Smooth muscle cell of the brain vasculature (primary cell): ENCODE measurements around the gene ELANE.

Experiments used
- DNase-seq: peaks from one replicate; pipeline ENCODE4 v3.0.0-alpha.2; 2012; ENCODE audit warnings: low read depth, low spot score

Gene ELANE

DNA sequence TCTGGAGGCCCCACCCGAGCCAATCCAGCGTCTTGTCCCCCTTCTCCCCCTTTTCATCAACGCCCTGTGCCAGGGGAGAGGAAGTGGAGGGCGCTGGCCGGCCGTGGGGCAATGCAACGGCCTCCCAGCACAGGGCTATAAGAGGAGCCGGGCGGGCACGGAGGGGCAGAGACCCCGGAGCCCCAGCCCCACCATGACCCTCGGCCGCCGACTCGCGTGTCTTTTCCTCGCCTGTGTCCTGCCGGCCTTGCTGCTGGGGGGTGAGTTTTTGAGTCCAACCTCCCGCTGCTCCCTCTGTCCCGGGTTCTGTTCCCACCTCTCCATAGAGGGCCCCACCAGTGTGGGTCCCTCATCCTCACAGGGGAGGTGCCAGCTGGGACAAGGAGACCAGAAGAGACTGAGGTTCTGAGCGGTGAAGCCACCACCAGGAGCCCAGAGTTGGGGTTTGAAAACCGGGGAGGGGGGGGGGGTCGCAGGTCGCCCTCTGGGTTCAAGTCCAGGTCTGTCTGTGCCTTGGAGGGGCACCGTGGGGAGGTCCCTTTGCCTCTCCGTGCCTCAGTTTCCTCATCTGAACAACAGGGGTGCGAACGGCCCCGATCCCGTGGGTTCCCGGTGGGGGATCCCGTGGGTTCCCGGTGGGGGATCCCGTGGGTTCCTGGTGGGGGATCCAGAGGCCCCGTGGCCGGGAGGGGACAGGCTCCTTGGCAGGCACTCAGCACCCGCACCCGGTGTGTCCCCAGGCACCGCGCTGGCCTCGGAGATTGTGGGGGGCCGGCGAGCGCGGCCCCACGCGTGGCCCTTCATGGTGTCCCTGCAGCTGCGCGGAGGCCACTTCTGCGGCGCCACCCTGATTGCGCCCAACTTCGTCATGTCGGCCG, at the start of gene ELANE:
TSS of gene ELANE (plus strand) at position 168 of the 878 bp plus-strand sequence. CDS start at position 194, 26 bp downstream.
- DNase-seq: no peak

DNA sequence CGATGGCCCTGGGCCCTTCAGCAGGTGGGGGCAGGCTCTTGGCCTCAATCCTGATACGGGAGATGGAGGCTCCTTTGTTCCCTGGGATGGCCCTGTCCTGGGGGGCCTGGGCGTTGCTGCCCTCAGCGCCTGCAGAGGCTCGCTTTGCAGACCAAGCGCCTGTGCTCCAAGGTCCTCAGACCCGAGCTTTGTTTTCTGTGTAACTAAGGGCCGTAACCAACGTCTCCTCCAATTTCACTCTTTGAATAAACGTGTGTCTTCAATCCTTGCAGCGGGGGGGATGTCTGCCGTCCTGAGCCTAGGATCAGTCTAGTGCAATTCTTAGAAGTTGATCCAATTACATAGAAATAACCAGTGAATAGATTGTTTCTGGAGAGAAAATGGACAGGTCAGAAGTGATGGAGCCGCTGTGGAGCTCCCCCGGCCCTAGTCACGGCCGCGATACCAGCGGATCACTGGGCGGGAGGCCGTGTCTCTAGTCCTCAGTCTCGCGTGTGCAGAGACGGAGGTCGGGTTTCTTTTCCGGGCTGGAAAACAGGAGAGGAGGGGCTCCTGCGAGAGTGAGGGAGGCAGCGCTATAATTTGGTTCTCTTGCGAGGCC, 49.5 kb upstream of the ELANE start:
- DNase-seq: no peak

DNA sequence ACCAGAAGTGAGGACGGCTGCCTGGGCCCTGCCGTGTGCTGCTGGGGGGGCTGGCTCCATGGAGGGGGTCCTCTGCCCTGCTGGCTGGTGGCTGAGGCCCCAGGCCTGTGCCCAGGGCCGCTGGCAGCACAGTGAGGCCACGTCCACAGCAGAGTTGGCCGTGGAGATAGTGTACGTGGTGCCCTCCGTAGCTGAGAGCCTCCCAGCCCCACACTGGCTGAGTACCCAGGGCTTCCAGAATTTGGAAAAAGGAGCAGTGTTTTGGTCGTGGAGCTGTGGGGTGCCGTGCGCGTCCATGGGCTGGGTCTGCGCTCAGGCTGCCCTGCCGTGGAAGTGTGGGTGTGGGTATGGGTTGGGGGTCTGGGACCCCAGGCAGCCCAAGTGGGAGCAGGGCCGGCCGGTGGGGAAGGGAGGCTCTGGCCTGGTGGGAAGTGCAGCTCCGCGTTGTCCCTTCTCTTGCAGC, 49.0 kb upstream of the ELANE start:
- DNase-seq: no peak

DNA sequence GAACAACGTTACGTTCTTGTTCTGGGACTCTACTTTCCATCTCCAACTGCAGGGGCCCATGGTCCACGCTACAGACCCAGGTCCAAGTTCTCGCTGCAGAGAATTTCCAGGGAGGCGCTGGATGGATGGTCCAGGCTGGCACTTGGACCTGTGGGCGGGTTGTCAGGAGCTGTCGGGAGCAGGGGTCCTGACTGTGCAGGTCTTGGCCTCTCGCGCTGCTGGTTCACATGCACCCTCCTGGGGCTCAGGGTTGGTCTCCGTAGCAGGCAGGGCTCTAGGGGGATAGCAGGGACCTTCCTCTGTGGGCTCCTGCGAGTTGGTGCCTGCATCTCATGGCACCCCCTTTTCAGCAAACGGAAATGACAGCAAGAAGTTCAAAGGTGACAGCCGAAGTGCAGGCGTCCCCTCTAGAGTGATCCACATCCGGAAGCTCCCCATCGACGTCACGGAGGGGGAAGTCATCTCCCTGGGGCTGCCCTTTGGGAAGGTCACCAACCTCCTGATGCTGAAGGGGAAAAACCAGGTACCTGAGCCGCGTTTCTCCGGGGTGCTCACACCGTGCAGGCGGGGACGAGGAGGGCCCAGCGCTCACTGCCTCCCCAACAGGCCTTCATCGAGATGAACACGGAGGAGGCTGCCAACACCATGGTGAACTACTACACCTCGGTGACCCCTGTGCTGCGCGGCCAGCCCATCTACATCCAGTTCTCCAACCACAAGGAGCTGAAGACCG, 48.3 kb upstream of the ELANE start:
- DNase-seq: no peak

DNA sequence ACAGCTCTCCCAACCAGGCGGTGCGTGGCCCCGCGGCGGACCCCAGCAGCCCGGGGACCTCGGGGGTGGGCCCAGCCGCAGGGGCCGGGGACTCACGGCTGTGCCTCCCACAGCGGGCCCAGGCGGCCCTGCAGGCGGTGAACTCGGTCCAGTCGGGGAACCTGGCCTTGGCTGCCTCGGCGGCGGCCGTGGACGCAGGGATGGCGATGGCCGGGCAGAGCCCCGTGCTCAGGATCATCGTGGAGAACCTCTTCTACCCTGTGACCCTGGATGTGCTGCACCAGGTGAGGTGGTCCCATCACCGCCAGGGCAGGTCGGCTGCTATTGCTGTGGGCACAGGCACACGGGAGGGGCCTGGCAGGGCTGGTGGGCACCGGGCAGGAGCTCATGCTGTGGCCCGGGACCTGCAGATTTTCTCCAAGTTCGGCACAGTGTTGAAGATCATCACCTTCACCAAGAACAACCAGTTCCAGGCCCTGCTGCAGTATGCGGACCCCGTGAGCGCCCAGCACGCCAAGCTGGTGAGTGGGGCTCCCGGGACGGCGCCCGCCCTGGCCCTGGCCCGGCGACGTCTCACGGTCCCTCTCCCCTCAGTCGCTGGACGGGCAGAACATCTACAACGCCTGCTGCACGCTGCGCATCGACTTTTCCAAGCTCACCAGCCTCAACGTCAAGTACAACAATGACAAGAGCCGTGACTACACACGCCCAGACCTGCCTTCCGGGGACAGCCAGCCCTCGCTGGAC, 47.5 kb upstream of the ELANE start:
- DNase-seq: no peak

DNA sequence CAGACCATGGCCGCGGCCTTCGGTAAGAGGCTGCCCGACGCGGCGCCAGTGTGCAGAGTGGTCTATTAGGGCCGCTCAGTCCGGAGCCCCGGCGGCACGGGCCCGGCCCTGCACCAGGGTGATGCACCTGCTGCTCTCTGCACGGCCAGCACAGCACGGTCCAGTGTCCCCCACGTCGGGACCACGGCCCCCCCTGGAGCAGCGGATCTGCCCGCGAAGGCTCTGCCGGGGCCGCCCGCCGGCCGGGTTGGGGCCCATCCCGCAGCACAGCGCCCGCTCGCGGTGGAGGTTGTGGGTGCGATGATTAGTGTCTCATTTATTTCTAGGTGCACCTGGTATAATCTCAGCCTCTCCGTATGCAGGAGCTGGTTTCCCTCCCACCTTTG, 46.9 kb upstream of the ELANE start:
- DNase-seq: no peak

DNA sequence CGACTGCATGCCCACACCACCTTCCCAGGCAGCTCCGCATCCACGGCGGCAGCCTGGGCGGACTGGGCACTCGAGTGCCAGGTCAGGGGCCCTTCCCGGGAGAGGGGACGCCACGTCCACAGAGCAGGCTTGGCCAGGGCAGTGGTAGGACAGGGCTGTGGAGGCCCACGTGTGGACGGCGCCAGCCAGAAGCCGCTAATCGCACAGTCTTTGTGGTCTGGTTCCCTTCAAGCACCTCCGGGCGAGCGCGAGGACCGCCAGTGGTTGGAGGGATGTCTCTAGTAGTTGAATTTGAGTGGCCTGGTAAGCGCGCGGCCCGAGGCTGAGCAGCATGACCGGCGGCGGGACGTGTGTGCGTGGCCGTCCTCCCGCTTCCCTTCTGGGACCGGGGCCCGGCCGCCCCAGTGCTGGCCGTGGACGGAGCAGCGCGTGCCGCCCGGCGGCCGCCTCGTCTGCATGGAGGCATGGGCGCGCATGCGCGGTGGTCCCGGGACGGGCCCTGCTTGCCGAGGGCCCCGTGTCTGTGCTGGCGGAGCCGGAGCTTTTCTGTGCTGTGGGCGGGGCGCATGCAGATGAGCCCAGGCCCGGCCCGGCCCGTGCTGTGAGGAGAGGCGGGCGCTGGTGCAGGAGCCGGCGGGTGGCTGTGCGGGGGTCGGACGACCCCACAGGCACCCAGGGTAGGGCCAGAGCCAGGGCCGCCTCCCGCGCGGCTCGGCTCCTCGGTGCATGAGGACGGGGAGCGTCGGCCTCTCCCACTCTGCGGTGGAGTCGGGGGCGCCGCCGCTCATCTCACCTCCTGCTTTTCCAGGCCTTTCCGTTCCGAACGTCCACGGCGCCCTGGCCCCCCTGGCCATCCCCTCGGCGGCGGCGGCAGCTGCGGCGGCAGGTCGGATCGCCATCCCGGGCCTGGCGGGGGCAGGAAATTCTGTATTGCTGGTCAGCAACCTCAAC, 46.2 kb upstream of the ELANE start:
- no peak for DNase-seq

DNA sequence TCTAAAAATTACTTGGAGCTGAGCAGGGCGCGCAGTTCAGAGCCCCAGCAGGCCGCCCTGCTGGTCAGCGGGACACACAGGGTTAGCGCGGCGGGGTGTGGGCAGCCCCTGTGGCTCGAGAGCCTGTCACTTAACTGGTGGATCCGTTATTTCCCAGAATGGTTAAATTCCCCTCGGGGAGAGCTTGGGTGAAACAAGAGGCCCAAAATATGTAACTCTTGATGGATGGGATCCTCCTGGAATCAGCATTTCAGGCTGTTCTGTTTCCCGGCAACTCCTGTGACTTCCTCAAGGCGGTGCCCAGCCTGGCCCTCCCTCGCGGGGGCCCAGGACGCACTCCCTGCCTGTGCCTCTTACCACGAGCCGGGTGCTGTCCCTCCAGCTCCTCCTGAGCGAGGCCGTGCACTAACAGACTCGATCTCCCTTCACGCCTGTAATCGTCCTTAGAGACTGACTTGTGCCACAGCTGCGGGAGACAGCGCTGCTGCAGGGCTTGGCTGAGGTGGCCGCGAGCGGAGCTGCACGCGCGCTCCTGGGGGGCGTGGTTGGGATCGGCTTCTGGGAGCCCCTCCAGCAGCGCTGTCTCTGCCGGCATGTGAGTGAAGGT, 45.2 kb upstream of the ELANE start:
- no peak for DNase-seq

DNA sequence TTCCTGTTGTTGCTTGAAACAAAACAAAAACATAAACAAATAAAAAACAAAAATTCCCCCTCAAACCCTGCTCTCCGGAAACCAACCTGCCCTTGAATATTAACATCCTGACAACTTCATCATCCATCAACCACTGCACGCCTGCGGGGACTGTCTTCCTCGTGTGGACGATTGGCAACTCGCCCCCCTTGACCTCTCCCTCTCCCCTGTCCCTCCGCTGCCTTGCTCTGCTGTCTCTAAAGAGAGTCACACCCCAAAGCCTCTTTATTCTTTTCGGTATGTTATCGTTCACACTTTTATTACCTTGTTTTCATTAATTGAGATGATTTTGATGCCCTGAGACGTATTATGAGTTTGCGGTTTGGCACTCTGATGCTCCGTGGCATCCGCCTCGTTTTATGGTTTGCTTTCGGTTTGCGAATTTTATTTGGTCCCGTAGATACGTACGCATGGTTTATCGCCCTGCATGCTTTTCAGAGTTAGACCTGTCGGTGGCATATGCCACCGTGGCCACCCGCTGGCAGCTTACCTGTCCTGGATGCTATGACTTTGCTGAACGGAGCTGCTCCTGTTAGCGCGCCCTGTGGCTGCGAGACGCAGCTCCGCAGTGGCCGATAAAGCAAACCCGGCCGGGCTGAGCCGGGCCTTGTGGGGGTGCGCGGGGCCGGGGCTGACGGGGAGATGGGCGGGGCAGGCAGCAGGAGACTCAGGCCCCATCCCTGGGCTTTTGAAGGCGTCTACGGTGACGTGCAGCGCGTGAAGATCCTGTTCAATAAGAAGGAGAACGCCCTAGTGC, 44.3 kb upstream of the ELANE start:
- DNase-seq: no peak

DNA sequence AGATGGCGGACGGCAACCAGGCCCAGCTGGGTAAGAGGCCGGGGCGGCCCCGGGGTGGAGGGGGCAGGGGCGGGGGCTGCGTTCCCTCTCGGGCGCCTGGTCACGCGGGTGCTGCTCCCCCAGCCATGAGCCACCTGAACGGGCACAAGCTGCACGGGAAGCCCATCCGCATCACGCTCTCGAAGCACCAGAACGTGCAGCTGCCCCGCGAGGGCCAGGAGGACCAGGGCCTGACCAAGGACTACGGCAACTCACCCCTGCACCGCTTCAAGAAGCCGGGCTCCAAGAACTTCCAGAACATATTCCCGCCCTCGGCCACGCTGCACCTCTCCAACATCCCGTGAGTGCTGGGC, 43.7 kb upstream of the ELANE start:
- DNase-seq: no peak

DNA sequence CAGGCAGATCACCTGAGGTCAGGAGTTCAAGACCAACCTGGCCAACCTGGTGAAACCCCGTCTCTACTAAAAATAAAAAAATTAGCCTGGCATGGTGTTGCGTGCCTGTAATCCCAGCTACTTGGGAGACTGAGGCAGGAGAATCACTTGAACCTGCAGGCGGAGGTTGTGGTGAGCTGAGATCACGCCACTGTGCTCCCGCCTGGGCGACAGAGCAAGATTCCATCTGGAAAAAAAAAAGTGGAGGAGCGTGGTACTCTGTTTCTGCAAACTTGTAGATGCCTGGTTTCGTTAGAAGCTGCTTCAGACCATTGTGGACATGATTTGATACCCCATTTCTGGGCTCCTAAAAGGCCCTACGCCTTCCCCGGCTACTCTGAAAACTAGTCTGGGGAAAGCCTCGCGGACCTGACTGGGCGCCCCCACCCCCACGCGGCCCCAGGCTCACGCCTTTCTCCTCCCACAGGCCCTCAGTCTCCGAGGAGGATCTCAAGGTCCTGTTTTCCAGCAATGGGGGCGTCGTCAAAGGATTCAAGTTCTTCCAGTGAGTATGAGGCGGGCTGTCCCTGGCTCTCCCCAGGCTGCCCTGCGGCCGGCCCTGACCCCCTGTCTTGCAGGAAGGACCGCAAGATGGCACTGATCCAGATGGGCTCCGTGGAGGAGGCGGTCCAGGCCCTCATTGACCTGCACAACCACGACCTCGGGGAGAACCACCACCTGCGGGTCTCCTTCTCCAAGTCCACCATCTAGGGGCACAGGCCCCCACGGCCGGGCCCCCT, 41.8 kb upstream of the ELANE start:
- no peak for DNase-seq

DNA sequence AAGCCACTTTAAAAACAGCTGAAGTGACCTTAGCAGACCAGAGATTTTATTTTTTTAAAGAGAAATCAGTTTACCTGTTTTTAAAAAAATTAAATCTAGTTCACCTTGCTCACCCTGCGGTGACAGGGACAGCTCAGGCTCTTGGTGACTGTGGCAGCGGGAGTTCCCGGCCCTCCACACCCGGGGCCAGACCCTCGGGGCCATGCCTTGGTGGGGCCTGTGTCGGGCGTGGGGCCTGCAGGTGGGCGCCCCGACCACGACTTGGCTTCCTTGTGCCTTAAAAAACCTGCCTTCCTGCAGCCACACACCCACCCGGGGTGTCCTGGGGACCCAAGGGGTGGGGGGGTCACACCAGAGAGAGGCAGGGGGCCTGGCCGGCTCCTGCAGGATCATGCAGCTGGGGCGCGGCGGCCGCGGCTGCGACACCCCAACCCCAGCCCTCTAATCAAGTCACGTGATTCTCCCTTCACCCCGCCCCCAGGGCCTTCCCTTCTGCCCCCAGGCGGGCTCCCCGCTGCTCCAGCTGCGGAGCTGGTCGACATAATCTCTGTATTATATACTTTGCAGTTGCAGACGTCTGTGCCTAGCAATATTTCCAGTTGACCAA, 41.1 kb upstream of the ELANE start:
- DNase-seq: no peak

DNA sequence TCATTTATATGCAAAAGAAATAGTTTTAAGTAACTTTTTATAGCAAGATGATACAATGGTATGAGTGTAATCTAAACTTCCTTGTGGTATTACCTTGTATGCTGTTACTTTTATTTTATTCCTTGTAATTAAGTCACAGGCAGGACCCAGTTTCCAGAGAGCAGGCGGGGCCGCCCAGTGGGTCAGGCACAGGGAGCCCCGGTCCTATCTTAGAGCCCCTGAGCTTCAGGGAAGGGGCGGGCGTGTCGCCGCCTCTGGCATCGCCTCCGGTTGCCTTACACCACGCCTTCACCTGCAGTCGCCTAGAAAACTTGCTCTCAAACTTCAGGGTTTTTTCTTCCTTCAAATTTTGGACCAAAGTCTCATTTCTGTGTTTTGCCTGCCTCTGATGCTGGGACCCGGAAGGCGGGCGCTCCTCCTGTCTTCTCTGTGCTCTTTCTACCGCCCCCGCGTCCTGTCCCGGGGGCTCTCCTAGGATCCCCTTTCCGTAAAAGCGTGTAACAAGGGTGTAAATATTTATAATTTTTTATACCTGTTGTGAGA, 40.5 kb upstream of the ELANE start:
- no peak for DNase-seq

DNA sequence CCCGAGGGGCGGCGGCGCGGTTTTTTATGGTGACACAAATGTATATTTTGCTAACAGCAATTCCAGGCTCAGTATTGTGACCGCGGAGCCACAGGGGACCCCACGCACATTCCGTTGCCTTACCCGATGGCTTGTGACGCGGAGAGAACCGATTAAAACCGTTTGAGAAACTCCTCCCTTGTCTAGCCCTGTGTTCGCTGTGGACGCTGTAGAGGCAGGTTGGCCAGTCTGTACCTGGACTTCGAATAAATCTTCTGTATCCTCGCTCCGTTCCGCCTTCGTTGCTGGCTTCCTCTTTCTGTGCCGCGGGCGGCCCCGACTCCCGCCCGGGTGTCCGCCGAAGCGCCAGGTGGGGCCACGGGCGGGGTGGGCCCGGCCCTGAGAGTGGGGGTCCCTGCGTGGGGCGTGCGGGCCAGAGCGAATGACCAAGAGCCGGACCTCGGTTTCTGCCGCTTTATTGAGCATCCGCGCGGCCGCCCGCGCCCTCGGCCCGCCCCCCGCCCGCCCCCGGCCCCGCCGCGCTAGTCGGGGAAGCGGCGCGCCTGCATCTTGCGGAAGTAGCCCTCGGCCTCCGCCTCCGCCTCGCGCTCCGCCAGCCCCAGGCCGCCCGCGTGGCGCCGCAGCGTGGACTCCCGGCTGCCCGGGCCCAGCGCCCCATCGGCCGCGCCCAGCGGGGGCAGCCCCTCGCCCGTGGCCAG, 39.9 kb upstream of the ELANE start:
- no peak for DNase-seq

DNA sequence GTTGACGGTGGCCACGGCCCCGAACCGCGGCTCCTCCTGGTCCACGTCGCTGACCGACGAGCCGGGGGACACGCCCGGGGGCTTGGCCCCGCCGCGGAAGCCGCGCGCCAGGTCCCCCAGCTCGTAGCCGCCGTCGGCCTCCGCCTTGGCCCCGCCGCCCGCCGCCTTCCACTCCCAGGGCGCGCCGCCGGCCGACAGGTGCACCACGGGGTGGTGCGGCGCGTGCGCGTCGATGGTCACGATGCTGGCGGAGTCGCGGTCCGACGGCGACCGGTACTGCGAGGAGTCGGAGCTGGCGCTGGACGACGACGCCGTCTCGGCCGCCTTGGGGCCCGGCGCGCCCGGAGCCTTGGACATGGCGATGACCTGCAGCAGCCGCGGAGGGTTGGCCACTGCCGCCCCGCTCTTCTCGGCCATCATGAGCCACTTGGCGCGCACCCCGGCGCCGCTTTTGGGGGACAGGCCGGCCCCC, 39.3 kb upstream of the ELANE start:
- DNase-seq: no peak

DNA sequence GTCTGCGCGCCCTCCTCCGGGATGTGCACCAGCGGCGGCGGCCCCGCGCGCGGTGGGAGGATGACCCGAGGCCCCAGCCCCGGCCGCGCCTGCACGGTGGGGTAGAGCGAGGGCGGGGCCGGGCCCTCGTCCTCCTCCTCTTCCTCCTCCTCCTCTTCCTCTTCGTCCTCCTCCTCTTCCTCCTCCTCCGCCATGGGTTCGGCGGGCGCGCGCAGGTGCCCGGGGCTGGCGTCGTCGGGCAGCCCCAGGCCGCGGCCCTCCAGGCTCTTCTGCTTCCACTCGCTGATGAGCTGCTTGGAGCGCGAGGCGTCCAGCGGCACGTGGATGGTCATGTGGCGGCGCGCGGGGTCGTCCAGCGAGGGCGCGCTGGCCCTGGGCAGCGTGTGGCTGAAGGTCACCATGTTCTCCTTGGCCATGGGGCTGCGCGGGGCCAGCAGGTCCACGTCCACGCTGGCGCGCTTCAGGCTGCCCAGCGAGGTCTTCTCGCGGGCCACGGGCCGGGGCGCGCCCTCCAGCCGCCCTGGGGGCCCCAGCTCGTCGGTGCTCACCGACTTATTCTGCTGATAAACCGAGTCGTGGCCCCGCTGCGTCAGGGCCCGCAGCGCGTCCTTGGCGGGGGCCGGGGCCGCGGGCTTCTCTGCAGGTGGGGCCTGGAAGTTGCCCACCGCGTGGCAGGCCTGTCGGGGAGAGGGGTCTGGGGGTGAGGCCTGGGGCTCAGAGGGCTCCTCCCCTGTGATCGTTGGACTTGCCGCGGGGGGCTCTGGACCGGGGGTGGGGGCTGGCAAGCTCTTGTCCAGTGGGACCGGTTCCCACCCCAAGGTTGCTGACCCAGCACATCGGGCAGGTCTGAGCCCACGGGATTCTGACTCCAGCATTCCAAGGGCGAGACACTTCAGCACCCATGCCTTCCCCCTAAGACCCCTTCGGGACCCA, 38.6 kb upstream of the ELANE start:
- DNase-seq: no peak
